ENCODE data around the gene CNTN1.
"Not testable (repeated sequence)": the region's sequence is repeated elsewhere in the genome, so short reads cannot be mapped to it uniquely, and the experiment has no call there.

CNTN1 gene

DNA sequence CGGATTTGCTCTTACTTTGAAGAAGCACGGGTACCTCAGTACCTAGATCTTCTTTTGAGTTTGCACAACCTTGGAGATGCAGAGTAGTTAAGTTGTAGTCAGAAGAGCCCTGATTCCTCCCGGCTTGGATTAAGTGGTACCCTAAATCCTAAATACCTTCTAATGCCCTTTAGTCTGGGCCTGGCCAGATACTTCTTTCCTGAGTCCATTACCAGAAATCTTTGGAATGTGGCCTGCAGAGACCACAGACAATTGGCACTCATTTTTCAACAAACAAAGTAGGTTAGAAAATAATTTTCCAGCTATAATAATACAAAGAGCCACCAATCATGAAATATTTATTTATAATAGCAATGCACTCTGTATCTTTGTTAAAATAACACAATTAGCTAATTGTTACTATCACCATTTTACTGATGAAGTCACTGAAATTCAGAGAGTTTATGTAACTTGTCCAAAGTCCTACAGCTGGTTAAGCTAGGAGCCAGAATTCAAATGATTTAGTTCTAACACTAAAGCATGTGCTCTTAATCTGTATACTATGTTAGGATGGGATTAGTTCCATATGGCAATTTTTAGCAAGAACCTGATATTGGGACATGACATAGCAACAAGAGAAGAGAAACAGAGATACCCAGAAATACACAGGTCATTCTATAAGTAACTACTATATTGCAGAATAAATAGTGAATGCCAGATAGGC, 363.8 kb downstream of the CNTN1 start:
- DNase-seq = no peak

GRCh38 chr12:41058266-41058665, 366.0 kb downstream of the CNTN1 start:
- no peak for DNase-seq

DNA sequence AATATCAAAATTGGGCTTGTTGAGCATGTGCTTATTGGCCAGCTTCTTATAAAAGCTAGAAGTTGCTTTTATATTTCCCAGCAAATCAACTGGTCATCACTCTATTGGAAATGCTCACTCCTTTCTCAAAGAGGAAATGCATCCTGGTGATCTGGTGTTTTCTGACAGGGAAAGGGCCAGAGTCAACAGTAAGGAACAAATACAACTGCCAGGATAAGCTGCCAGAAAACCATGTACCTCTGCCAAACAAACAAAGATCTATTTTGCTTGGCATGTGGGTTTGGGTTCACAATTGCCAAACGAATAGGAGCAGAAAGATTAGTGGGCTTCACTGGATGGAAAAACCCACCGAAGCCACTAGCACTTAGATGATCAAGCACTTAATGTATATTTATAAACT, 369.0 kb downstream of the CNTN1 start:
- no peak for DNase-seq

GRCh38 chr12:41064411-41064810, 372.2 kb downstream of the CNTN1 start:
- no peak for DNase-seq

DNA sequence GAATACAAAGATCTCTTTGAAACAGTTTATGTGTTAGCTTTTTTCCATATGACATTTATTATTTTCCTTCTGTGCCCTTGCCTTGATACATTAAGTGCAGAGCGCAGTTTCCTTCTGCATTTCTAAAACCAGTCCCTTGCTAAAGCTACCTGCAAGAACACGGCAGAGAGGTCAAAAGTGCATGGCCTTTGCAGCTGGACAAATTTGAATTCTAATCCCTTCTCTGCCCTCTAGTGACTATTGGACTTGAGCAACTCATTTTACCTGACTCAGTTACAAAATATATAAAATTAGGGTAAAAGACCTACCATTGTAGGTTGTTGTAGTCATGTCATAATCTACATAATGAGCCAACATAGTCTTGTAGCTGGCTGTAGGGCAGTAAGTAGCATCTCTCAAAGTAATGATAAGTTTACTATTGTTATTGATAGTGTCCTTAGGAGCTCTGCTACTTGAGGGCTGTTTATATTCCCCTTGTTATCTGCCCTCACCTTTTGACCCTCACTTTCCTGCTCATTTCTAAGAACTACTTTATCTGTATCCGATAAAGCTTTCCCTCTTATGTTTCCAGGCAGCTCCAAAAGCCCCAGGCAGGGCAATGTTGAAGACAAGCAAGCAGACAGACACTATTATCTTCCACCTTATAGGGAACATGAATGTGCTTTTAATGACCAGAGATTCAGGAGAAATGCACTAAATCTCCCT, 375.9 kb downstream of the CNTN1 start:
- DNase-seq = no peak

GRCh38 chr12:41073633-41074472, 381.6 kb downstream of the CNTN1 start:
- DNase-seq = no peak

GRCh38 chr12:41074473-41074769, 382.2 kb downstream of the CNTN1 start:
- no peak for DNase-seq

DNA sequence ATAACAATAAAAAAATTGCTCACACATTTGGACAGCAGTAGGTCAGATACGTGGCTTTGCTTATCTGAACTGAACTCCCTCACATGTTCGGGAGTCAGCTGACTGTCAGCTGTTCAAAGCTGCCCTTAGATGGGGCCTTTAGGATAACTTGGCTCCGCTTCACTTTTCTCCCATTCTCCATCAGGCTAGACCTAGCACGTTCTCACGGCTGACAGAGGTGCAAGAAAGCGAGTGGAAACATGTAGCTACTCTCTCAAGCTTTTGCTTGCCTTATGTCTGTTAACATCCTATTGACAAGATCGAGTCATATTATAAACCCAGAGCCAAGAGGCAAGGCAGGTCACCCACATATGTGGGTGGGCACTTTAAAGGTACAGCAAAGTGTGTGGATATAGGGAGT, 383.9 kb downstream of the CNTN1 start:
- DNase-seq = no peak

GRCh38 chr12:41081241-41081640, 389.0 kb downstream of the CNTN1 start:
- not testable (repeated sequence) for DNase-seq

- DNase-seq = no peak
Measured at GRCh38 chr12:41089438-41089837, 397.2 kb downstream of the CNTN1 start.

- DNase-seq = no peak
Measured at GRCh38 chr12:41092115-41092514, 399.9 kb downstream of the CNTN1 start.

GRCh38 chr12:41096797-41097196, 404.6 kb downstream of the CNTN1 start:
- DNase-seq = no peak

DNA sequence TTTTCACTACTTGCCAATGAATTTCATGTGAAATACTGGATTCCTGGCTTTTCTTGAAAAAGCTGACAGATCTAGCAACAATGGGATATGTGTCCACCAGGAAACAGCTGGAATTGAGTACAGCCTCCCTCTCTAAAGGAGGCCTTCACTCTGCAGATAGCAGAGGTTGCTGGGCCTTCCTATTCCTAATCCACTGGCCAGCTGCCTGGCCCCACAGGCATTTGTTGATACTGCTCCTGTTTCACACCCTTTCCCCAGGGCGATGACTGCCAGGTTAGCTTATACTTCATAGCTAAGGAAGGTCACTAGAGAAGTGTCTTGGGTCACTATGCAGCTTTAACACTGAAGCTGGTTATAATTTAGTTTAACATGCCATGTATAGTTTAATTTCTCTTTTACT, 408.3 kb downstream of the CNTN1 start:
- DNase-seq = no peak

DNA sequence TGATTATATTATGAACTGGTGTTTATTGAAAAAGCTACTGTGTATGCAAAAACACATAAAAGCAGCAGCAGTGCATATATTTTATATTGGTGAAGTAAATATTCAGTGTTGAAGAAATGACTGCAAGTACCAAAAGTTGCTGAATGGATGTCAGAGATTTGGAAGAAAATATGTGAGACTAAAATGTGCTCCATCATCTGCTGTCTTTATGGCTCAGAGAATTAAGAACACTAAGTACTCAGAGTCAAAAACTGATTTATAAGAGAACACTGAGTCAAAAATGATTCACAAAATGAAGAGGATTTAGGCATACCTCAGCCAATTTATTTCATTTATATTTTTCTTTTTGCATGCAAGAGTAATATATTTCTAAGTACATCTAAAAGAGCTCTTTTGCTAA, 409.6 kb downstream of the CNTN1 start:
- DNase-seq = no peak

GRCh38 chr12:41103614-41104013, 411.4 kb downstream of the CNTN1 start:
- no peak for DNase-seq

GRCh38 chr12:41106315-41106714, 414.1 kb downstream of the CNTN1 start:
- DNase-seq = no peak

DNA sequence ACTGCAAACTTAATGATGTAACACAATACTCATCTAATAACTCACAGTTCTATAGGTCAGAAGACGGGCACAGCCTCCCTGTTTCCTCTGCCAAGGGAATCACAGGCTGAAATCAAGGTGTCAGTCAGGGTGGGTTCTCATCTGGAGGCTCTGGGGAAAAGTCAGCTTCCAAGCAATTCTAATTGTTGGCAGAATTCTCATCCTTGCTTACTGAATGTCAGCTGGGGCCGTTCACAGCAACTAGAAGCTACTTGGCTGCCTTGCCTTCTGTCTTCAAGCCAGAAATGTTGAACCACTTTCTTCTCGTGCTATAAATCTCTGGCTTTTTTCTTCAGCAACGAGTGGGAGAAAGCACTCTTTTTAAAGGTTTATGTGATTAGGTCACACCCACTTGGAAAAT, 415.8 kb downstream of the CNTN1 start:
- no peak for DNase-seq

DNA sequence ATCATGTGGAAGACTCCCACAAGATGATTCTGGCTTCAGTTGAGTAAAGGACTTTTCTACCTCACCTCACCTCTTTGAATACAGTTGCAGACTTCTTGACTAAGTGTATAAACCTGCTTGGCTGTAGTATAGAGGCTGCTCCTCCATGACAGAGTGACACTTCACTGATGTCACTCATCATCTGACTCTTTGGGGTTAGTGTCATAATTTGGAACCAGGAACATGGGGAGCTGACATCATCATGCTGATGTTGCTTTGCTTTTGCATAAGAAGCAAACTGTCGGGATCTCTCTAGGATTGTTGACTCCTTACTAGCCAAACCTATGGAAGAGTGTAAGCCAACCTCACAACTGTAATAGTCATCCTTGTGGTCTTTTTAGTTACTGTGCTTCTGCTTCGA, 420.7 kb downstream of the CNTN1 start:
- no peak for DNase-seq

DNA sequence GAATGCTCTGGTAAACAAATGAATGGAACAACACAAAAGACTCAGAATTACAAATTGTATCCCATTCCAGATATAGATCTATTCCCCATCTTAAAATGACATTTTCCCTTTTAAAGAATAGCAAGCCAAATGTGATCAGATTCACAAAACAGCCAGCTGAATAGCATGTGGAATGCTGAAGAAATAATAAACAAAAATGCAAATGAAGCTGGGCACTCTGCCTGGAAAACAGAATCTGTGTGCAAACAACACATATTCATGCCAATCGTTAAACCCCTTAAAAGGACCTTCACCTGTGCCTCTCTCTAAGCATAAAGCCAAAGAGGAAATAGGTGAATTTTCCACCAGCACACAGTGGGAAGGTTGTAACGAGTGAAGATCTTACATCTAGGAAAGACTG, 428.0 kb downstream of the CNTN1 start:
- DNase-seq = no peak

GRCh38 chr12:41121374-41121773, 429.1 kb downstream of the CNTN1 start:
- no peak for DNase-seq

All from bone marrow (tissue), 2 donors.